Heart left ventricle (tissue), 16 donors: ENCODE measurements around the gene PNKP. TPM values are rescaled to one million over a fixed set of nuclear protein-coding genes. Genes with fewer than 3 reads are reported as not detected.

Experiments
- ATAC-seq, 4 donors: fragments of 200-7000 bp; cut with Tn5 transposase; one replicate each; pipeline ENCODE4 v1.9.1; 2020 to 2022; ENCODE audit warnings: moderate library complexity in 4 of 4, mild to moderate bottlenecking in 3 of 4, moderate number of reproducible peaks in 1 of 4
- DNase-seq, 5 donors: peaks; one replicate each; pipeline ENCODE4 v3.0.0-alpha.2; 2020
- H3K27ac ChIP-seq, 12 donors: fragments of 200-600 bp; sonication (generic) in 4 of 12; one replicate each; pipeline versions ENCODE4 v1.5.0 to v1.8.0; 2016 to 2022; ENCODE audit warnings: mild to moderate bottlenecking in 2 of 12
- H3K27me3 ChIP-seq, 9 donors: fragments of 200-600 bp; sonication (generic) in 2 of 9; one replicate each; pipeline versions ENCODE4 v1.5.1 to v1.8.0; 2016 to 2022; ENCODE audit warnings: mild to moderate bottlenecking in 3 of 9
- H3K36me3 ChIP-seq, 9 donors: fragments of 200-600 bp; sonication (generic) in 2 of 9; one replicate each; pipeline versions ENCODE4 v1.5.0 to v1.8.0; 2018 to 2022; ENCODE audit warnings: mild to moderate bottlenecking in 2 of 9
- H3K4me1 ChIP-seq, 12 donors: fragments of 200-600 bp; sonication (generic) in 4 of 12; one replicate each; pipeline versions ENCODE4 v1.5.0 to v1.8.0; 2016 to 2022; ENCODE audit warnings: mild to moderate bottlenecking in 3 of 12
- H3K4me3 ChIP-seq, 12 donors: fragments of 200-600 bp; sonication (generic) in 4 of 12; one replicate each; pipeline versions ENCODE4 v1.5.0 to v1.8.0; 2017 to 2022; ENCODE audit warnings: mild to moderate bottlenecking in 9 of 12, moderate library complexity in 4 of 12
- H3K9me3 ChIP-seq, 12 donors: fragments of 200-600 bp; sonication (generic) in 4 of 12; one replicate each; pipeline versions ENCODE4 v1.5.0 to v1.8.0; 2016 to 2022; ENCODE audit warnings: mild to moderate bottlenecking in 1 of 12
- CTCF ChIP-seq, 12 donors: fragments of 200-600 bp; sonication (generic) in 4 of 12; IDR thresholded peaks; one replicate each; pipeline versions ENCODE4 v1.5.0 to v1.8.0; 2018 to 2022; ENCODE audit warnings: antibody characterized with exemption in 12 of 12, mild to moderate bottlenecking in 5 of 12
- POLR2A ChIP-seq, 2 donors: fragments of 450-650 bp; IDR thresholded peaks; one replicate each; pipeline ENCODE4 v1.6.1; 2017; ENCODE audit warnings: antibody characterized with exemption in 2 of 2, mild to moderate bottlenecking in 2 of 2, moderate library complexity in 2 of 2
- WGBS, 4 donors: extraction: QIAGEN DNeasy Blood & Tissue Kit in 2 of 4; methylation state at CpG; one replicate each; pipeline versions ENCODE4 v1.1.5 to v1.1.7; 2013 to 2018; 5-methylcytosine and 5-hydroxymethylcytosine counted together
- intact Hi-C, 10 donors: fragments of 100-400 bp; cut with DNase I; formaldehyde crosslinking; loops; one replicate each; pipeline versions ENCODE4 v1.11.1 to v1.14.2; 2022
- polyA plus RNA-seq, 2 donors: library from polyadenylated mRNA; stranded (reverse); fragments of 200-250 nt; gene quantifications; one replicate each; pipeline ENCODE4 v1.2.3, GENCODE V29; 2013
- total RNA-seq, 9 donors: library from RNA; depleted of rRNA in 2 of 9; stranded (reverse); fragments of >200 nt in 2 of 9; fragmentation: NEBNext Ultra II Directional in 3 of 9; extraction: Animal tissue kit (Norgen Biotek cat#: 25700) in 3 of 9; gene quantifications; one replicate each; pipeline versions ENCODE4 v1.1.0 to v1.2.4, GENCODE V29; 2016 to 2023
- donor health status: ischemic (EF 13 %, LVEDD 7.1; RV severe dilation, severe dysfunction).
- donor health status: healthy with polysubstance abuse.
- donor health status: DM: no; HTN: yes; CAD: no.
- donor health status: DM: no; HTN: no; CAD: no.
- donor health status: ischemic (EF 25% LVEDD 6.9; RV normal size, moderate dysfunction).
- donor health status: ischemic (EF 25% LVEDD 5.7; RV mildly dilated, moderate dysfunction).
- donor health status: healthy.
- donor health status: DM: yes; HTN: yes; CAD: no.
- donor health status: ischemic (EF 35%, LVEDD 5.7; RV mildly dilated, moderate dysfunction).
- donor health status: nonischemic (EF 11% LVEDD 7.7; RV severe dilation, severe dysfunction).
- donor health status: DM: yes; HTN: yes; CAD: no.
- donor health status: PGD.
- donor health status: ischemic (EF 29% LVEDD 5.4; RV normal size, mild dysfunction).
- donor health status: nonischemic (EF 23%, LVEDD 6.1; RV moderate dilation, normal function).

PNKP gene
- total and polyA plus RNA-seq, 11 donors = 26.6 to 57.0 (median 36.8) TPM

GRCh38 chr19:49873129-49873521, 5.7 kb upstream of the PNKP start:
- H3K27me3 ChIP-seq = no peaks in the 10 kb centered on the region
- no peak overlapping the region for H3K4me3 ChIP-seq
- no peak overlapping the region for H3K27ac ChIP-seq
- ATAC-seq (no peak), DNase-seq (no peak)
- intact Hi-C loops = no loop called here
- peaks cover 0 to 29% (median 6%) of the 10 kb centered on the region in 9 donors for H3K36me3 ChIP-seq
- TF ChIP-seq POLR2A (IDR thresholded peaks at IDR 0.05) (no peak), CTCF (IDR thresholded peaks at IDR 0.05) (no peak)
- no peaks in the 10 kb centered on the region for H3K9me3 ChIP-seq
- peaks cover 3 to 47% (median 30%) of the 10 kb centered on the region in 12 donors for H3K4me1 ChIP-seq
- WGBS, 4 donors = 91 to 97% (median 92%) methylated on average over 5 to 29 of the region's 29 CpGs

- Histone ChIP-seq H3K27me3 (no peaks in the 10 kb centered on the region), H3K4me3 (no peak overlapping the region), H3K36me3 (peaks cover 0 to 29% (median 6%) of the 10 kb centered on the region in 9 donors), H3K27ac (no peak overlapping the region), H3K9me3 (no peaks in the 10 kb centered on the region), H3K4me1 (peaks cover 3 to 47% (median 33%) of the 10 kb centered on the region in 12 donors)
- TF ChIP-seq CTCF (IDR thresholded peaks at IDR 0.05) (no peak), POLR2A (IDR thresholded peaks at IDR 0.05) (no peak)
- no peak for ATAC-seq
- WGBS, 4 donors = 84 to 89% (median 86%) methylated on average over 18 to 27 of the region's 27 CpGs
- intact Hi-C loops = no loop called here
- DNase-seq = peak in 1 of 5 donors; percentile 53
Observed at GRCh38 chr19:49872245-49873128, 5.1 kb upstream of the PNKP start.

- no peaks in the 10 kb centered on the region for H3K27me3 ChIP-seq
- no peaks in the 10 kb centered on the region for H3K9me3 ChIP-seq
- peaks cover 3 to 52% (median 37%) of the 10 kb centered on the region in 12 donors for H3K4me1 ChIP-seq
- WGBS, 4 donors = 81 to 91% (median 90%) methylated on average over 15 to 17 of the region's 17 CpGs
- DNase-seq (peak in 1 of 5 donors; percentile 45), ATAC-seq (no peak)
- peaks cover 0 to 29% (median 6%) of the 10 kb centered on the region in 9 donors for H3K36me3 ChIP-seq
- H3K4me3 ChIP-seq = no peak overlapping the region
- no peak overlapping the region for H3K27ac ChIP-seq
- intact Hi-C loops = no loop called here
- TF ChIP-seq POLR2A (IDR thresholded peaks at IDR 0.05) (no peak), CTCF (IDR thresholded peaks at IDR 0.05) (no peak)
Observed at GRCh38 chr19:49871349-49871985, 4.1 kb upstream of the PNKP start.

GRCh38 chr19:49870309-49870901, 3.0 kb upstream of the PNKP start:
- Histone ChIP-seq H3K4me1 (peaks cover 9 to 58% (median 43%) of the 10 kb centered on the region in 12 donors), H3K27ac (peak overlapping the region; percentile 83 to 98 (median 94)), H3K4me3 (peak overlapping the region in 11 of 12 donors; percentile 38 to 79 (median 61)), H3K36me3 (peaks cover 0 to 29% (median 6%) of the 10 kb centered on the region in 9 donors), H3K9me3 (no peaks in the 10 kb centered on the region), H3K27me3 (no peaks in the 10 kb centered on the region)
- 77 to 79% (median 78%) methylated on average over 15 of the region's 15 CpGs for WGBS, 4 donors
- TF ChIP-seq POLR2A (IDR thresholded peaks at IDR 0.05) (no peak), CTCF (IDR thresholded peaks at IDR 0.05) (no peak)
- no peak for ATAC-seq
- intact Hi-C loops = no loop called here
- peak in 1 of 5 donors; percentile 65 for DNase-seq
